Stimulated activated CD4-positive, alpha-beta T cell treated with anti-CD3 and anti-CD28 coated beads, TNF-alpha, amount 100 ng/mL, for 24 hours (primary cell): Measurements from ENCODE around the gene PRG2.

Experiments
- DNase-seq, 3 experiments: peaks; one replicate each; pipeline ENCODE4 v3.0.0-alpha.2; 2020; ENCODE audit warnings: low read depth in 3 of 3

The PRG2 gene, protein sequence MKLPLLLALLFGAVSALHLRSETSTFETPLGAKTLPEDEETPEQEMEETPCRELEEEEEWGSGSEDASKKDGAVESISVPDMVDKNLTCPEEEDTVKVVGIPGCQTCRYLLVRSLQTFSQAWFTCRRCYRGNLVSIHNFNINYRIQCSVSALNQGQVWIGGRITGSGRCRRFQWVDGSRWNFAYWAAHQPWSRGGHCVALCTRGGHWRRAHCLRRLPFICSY

DNA sequence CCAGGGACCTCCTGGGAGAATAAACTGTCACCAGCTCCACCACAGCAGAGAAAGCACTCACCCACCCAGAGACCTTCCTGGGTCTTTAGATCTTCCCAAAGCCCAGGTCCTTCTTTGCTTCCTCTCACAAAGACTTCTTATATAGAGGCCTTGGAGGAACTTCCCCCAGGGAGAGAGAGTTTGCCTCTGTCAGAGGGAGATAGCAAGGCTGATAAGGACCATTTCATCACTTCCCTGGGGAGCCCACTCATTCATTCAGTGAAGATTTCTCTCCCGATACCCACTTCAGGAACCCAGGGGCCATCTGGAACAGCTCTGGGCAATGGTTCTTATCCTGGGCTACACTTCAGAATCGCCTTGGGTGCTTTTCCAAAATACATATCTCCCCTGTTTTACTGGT, at the start of gene PRG2:
TSS of gene PRG2 (minus strand) at position 116 of the 400 bp plus-strand sequence. CDS start 706 bp downstream, outside the sequence.
- no peak for DNase-seq

GRCh38 chr11:57439786-57440185, 49.3 kb upstream of the PRG2 start:
- DNase-seq, result no peak

GRCh38 chr11:57438345-57439285, 48.2 kb upstream of the PRG2 start:
- no peak for DNase-seq

DNA sequence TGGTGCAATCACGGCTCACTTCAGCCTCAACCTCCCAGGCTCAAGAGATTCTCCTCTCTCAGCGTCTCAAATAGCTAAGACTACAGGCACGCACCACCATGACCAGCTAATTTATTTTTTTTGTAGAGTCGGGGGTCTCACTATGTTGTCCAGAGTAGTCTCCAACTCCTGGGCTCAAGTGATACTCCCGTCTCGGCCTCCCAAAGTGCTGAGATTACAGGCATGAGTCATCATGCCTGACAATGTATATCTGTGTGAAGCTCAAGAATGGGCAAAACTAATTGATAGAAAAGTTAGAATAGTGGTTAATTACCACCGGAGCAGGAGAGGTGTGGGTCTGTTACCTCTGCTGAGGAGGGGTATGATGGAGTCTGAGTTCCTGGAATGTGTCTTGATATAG, 45.6 kb upstream of the PRG2 start:
- DNase-seq, result no peak

GRCh38 chr11:57434640-57435546, 44.4 kb upstream of the PRG2 start:
- DNase-seq, result no peak

GRCh38 chr11:57432714-57433163, 42.3 kb upstream of the PRG2 start:
- DNase-seq, result peak in 1 of 3 experiments; percentile 31

DNA sequence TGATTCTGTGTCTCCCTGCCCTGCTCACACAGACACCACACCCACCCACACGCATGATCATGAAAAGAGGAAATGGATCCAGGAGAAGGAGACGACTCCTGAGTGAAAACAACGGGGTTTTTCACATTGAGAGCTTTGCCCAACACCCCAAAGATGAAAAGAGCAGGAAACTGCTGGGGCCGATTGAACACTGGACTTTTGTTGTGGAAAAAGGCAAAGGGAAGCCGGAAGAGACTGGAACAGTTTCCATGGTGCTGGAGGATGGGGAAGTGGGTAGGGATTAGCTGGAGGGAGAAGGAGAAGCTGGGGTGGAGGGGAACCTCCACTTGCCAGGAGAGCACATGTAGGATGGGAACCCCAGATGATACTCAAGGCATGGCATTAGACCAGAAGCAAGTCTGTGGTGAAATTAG, 41.7 kb upstream of the PRG2 start:
- no peak for DNase-seq

- DNase-seq, result no peak
These were observed 40.5 kb upstream of the PRG2 start for GRCh38 chr11:57430952-57431351.

DNA sequence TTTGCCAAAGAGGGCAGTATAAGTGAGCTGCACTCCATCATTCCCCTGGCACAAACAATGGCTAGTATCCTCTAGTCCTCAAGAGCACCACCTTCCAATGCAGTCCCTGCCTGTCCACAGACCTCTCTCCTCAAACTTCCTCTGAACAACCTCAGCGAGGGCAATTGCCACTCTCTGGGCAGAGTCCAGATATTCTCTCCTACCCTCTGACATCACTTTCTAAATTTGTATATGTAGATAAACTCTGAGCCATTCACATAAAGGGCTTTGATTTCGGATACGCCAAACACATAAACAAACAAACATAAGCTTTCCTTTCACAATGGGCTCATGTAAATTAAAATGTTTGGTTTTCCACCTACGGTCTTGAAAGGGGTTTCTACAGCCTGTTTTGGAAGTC, 39.5 kb upstream of the PRG2 start:
- no peak for DNase-seq

DNA sequence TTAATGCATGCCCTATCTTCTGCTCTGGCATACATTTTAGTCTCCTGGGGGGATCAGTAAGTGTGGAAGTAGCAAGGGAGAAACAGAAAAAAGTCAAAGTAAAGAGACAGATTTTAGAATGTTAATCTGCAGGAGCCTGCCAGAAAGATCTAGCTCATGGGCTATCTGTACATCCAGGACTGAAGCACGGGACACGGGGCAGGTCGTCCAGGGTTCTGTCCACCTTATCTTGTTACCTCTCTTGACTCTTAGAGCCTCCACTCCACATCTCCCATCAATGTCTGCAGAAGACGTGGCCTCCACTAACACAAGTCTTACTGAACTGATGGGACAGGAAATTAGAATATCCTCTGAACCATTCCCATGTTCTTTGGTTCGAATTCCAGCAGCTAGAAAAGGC, 38.2 kb upstream of the PRG2 start:
- no peak for DNase-seq

DNA sequence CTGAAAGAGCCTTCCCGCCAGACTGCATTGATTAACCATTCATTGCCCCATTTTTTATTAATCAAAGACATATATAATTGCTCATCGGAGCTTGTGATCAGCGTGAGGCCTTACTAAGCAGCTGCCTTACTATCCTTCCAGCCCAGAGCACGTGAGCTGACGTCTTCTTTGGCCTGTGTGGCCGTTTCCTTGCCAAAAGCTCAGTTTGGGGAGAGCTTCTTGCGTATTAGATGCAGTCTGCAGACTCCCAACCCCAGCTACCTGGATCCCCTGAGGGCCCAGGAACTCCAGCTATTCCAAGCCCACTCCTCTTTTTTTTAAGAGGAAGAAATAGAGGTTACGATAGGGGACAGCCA, 37.3 kb upstream of the PRG2 start:
- DNase-seq, result no peak

- peak; percentile 53 to 85 (median 69) for DNase-seq
These were observed 36.7 kb upstream of the PRG2 start, which contains the start of gene SLC43A3 for GRCh38 chr11:57426929-57427726. TSS of gene SLC43A3 (minus strand) at chr11:57427121. CDS start at chr11:57426172, 949 bp downstream.

DNA sequence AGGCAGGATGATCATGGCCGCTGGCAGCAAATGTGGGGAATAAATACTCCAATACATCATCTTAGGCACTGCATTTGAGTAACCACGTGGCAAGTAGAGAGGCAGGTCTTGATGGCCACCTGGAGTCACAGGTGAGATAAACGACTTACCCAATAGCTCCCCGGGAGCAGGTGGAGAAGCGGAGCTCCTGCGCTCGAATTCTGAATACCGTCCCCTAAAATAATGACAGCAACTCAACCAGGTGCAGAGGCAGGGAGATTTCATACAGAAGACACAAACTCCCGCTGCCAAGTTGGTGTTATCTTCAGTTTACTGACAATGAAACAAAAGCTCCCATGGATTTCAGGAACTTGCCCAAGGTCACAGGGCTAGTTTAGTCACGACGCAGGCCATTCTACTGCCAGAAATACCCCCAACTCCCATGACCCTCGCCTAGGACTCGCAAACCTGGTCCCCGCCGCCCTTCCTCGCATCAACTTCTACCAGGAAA, 36.0 kb upstream of the PRG2 start:
- no peak for DNase-seq

DNA sequence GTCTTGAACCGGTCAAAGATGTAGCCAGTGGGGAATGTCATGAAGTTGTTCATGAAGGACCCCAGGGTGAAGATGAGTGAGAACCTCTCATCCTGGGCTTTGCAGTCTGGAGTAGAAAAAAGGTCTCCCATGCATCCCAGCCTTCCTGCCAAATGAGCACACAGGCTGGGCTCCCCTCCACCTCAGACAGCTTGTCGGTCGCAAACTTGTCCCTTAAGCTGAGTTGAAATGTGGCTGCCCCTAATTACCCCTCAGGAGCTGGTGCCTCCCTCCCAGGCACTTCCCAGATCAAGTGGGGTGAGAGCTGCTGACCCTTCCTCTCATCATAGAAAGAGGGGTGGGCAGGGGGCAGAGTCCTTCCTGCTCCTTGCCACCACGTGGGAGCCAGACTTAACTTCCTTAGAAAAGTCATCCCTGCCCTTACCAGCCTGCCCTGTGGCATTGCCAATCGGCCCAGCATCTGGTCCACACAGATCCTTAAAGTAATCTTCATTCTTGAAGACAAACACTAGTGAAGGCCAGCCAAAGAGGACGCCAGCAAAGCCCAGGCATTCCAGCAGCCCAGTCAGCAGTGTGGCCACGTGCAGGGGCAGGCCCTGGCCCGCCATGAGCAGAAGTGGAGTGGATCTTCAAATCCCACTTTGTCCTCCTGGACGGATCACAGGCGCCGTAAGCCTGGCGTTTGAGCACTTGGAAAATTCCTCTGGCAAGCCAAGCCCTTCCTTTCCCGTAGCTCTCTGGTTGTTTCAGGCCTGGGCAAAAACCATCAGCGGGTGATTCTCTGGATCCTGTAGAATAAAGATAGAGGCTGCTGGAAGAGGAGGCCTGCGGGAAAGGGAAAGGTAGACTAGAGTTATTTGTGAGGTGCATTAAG, 35.4 kb upstream of the PRG2 start:
- no peak for DNase-seq

- peak; percentile 70 to 89 (median 80) for DNase-seq
These were observed 34.5 kb upstream of the PRG2 start for GRCh38 chr11:57424792-57425564.

DNA sequence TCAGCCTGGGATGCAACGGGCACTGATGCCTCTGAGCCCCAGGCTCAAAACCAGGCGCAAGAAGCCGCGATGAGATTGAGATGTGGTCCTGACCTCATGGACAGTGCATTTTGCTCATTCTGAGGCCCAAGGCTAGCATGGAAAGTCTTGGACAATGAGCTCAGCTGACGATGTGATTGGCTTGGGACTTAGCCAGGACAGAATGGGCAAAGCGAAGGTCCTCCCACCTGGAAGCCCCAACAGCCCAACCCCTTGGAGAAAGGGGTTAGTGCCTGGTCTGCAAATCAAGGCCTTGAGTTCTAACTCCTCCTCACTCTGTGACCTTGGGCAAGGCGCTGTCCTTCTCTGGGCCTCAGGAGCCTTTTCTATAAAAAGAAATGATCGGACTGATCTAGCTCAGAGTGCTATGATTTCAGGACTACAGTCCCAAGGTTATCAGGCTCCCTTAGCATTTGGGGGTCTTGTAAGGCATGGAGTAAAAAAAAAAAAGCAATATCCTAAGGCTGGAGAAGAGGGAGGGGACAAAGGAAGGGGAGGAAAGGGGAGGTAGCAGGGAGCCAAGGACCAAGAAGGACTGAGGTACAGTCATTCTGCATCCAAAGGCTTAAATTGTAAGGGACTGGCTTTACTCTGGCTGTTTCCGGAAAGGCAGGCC, 33.8 kb upstream of the PRG2 start:
- no peak for DNase-seq

DNA sequence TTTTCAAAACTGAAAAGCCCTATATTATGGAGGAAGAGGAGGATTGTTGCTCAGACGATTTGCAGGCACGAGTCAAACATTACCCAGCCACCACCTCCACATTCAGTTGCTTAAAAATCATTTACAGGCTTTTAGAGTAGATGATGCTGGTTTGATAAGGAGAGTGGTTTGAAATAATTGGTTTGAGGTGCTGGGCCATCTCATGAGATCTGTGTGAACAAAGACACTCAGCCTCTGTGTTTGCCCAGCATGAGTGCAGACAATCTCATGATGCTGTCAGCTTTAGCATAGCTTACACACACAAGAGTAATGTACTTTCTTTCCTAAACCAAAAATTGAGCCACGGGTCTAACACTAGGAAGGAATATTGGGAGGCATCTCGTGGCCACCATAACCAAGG, 32.2 kb upstream of the PRG2 start:
- DNase-seq, result no peak

GRCh38 chr11:57421805-57422204, 31.4 kb upstream of the PRG2 start:
- DNase-seq, result no peak

GRCh38 chr11:57421066-57421465, 30.6 kb upstream of the PRG2 start:
- DNase-seq, result no peak
